ENCODE results near the gene CLEC16A.

CLEC16A gene

DNA sequence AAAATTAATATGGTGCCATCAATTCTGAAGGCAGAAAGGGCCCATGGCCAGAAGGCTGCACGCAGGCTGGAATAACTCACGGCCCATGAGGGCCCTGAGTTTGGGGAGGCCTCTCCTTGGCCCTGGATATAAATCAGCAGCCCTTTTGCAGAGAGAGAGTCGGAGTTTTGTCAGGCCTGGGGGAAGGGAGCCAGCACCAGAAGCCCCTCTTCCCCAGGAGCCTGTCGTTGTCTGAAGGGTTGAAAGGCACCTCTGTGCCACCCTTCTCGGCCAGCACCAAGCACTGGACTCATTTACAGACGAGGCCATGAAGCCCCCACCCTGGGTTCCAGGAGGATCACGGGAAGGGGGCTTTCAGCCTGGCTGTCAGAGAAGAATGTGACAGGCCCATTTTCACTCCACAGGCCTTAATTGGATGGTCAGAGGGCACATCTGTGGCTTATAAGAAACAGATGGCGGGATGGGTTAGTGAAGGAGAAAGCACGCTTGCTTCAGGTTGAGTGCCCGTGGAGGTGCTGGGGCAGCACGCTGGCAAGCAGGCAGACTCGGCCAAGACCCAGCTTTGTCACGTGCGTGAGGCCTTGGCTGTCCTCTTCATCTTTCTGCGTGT lies 140.6 kb downstream of the CLEC16A start:
- peak; percentile 25 for DNase-seq (ENCODE audit: low spot score)

DNA sequence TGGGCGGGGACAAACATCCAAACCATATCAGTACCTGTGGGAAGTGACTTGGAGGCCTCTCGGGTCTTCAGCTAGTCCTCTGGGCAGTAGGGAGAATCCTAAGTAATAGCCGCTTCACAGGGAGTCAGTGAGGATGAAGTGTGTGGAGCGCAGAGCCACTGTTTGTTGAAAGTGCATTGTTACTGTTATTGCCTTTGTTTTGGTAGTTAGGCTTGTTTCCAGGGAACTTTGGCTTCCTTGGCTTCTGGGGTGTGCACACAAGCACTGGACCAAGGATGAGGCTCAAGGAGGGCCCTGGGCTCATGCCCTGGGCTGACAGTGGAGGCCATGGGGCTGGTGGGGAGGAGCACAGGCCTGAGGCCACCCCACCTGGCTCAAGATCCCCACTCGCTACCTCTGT lies 141.6 kb downstream of the CLEC16A start:
- DNase-seq (ENCODE audit: low spot score) = no peak

DNA sequence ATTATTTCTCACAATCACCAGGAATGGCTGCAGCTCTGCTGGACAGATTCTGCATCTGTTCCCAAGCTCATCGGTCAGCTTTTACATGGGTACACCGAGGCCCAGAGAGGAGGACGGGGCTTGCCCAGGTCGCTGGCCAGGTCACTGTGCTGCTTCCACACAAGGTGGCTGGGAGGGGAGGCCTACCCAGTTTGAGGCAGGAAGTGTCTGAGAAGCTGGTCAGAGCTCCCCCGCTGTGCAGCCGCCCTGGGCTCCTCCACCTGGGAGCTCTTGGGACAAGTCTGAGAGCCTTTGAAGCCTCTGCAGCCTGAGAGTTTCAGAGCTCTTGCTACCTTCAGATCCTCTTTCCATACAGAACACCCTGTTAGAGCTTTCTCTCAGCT lies 143.3 kb downstream of the CLEC16A start:
- DNase-seq (ENCODE audit: low spot score) = no peak

DNA sequence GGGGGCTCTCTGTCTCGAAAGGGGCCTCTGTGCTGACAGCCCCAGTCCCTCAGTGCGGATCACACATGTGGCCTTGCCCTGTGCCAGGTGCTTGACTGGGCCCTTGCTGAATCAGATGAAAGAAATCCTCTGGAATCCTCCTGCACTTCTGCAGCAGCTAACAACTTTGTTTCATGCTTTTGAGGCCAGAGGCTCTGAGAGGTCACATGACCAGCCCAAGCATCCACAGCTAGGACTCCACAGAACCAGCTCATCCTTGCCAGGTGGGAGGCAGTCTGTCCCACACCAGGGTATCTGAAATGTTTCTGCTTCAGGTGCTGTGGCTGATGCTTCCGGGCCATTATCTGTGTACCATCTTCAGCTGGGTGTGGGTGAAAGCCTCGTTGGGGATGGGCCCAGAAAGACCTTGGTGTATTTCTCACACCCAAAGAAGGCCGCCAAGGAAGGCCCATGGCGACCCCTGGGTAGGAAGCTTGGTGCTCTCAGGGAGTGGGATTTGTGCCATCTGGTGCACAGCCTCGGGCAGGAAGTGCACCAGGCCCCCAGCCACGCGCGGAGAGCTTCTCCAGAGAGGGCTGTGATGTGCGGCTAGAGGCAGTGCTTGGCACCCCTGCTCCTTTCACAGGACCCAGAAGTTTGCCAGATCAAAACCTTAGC lies 143.8 kb downstream of the CLEC16A start:
- no peak for DNase-seq (ENCODE audit: low spot score)

DNA sequence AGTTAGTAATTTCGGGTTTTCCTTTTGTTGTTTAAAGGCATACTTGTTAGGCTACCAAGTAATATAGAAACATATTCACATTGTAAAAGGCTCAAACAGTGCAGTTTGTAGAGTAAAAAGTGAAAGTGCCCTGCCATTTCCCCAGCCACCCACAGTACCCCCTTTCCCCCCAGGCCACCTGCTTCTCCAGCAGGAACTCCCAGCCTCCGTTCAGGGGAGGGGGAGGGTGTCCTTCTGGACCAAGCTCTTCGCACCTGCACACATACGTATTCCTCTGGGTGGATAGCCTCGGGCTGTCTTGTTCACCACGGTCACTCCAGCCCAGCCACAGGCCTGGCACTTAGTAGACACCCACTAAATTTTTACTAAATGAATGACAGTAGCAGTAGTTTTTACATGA lies 144.5 kb downstream of the CLEC16A start:
- DNase-seq (ENCODE audit: low spot score) = no peak

DNA sequence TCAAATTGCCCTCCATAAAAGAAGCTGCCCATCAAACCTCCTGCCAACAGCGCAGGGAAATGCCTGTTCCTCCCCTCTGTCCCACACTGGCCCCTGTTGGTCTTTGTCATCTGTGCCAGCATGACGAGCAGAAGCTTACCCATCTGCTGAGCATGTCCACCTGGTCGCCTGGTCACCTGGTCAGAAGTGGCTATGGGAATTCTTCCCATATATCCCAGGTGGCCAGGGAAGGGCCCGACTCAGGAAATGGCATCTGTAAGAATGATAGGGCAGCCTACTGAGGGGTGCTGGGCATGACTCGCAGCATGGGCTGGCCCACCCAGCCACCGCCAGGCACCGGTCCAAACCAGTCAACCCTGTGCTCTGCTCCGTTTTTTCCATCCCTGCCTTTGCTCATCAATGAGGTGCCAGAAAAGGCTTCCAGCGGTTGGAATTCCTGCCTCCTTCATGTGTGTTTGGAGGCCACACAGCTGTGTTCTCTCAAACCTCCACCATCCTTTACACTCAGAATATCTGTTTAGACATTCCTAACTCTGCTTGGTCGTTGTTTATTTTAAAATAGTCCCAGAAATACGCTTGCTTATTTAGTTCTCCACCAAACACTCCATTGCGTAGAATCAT lies 145.2 kb downstream of the CLEC16A start:
- DNase-seq (ENCODE audit: low spot score) = peak; percentile 86

DNA sequence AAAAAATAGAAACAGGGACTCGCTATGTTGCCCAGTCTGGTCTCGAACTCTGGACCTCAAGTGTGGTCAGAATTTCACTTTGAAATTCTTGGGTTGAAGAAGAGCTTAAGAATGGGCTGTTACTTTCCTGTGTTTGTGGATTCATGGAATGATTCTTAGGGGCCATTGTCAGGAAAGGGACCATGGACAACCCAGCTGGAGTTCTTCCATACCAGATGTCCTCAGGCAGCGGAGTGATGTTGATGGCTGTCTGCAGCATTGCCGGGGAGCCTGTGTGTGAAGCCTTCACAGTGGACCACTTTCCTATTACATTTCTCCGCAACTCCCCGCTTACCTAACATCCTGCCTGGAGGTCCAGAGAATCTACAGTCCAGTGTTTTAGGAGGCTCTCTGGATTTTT lies 145.9 kb downstream of the CLEC16A start:
- no peak for DNase-seq (ENCODE audit: low spot score)

DNA sequence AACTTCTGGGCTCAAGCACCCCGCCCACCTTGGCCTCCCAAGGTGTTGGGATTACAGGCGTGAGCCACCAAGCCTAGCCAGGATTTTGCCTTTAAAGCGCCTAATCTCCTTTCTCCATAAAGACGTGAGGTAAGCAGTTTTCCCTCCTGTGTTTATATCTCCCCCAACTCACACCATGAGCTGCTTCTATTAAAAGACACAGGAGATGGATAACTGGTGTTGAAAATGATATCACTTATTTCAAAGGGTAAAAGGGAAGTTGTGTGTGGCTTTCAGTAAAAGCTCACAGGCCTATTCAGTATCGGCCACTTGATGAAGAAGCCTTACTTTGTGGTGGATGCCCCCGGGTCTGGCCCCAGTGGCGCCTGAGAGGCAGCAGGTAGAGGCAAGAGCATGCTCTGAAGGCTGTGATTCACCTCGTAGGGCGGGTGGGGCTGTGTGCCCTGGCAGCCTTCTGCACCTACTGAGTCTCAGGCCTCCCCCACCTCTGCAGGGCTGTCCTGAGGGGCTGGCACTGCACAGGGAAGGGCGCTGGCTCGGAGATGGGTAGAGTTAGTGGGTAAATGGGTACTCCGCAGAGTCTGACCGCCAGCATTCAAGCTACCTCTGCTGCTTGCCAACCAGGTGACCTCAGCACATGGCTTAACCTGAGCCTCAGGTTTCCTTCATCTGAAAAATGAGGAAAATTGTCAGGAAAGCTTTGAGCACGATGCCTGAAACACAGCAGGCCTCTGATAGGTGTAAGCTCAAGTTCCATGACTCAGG lies 146.8 kb downstream of the CLEC16A start:
- DNase-seq (ENCODE audit: low spot score) = no peak

DNA sequence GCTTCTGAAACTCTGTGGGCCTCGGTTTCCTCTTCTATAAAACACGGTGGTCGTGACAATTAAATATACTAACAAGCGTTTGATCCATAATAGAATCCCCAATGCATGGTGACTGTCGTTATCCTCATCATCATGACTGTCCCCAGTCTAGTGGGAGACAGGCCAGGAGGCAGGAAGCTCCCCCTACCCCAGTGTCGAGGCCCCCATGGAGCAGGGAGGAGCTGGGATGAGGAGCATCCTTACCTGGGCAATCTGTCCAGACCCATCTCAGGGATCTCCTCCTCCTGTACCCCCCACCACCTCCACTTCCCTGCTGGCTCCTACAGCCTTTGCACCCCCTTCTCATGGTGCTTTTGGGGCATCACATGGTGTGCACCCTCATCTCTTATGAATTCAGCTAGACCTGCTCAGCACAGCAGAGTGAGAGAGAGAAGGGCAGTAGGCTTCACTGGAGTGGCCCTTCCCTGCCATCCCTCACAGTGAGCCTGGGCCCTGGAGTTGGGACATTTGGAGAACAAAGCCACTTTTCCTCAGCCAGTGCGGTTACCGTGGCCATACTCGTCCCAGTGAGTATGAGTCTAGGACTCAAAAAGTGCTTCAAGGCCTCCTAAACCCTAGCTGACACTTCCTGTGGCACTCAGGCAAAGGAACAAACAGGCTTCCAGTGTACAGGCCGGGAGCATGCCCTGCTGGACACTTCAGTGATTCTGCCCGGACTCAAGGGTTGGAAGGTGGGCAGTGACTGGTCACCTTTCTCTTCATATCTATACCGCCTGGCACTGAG lies 148.6 kb downstream of the CLEC16A start:
- DNase-seq (ENCODE audit: low spot score) = no peak

DNA sequence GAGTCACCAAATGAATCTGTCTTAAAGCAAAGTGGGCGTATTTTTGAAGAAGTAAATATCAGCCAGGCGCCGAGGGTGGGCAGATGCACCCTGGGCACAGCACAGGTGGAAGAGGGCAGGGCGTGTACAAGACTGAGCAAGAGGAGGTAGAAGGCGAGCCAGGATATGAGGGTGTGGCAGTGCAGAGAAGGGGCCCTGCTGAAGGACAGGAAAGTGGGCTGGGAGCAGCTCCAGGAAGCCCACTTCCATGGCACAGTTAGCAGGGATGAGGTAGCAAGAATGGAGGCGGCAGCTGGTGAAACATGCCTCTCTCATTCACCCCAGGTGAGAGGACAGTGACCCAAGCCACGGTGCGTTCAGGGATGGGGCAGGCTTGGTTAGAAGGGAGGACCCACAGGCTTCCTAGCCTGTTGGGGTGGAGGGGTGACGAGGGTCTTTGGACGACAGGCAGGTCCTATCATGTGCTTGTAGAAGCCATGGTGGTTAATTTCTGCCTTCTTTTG lies 149.3 kb downstream of the CLEC16A start:
- no peak for DNase-seq (ENCODE audit: low spot score)

DNA sequence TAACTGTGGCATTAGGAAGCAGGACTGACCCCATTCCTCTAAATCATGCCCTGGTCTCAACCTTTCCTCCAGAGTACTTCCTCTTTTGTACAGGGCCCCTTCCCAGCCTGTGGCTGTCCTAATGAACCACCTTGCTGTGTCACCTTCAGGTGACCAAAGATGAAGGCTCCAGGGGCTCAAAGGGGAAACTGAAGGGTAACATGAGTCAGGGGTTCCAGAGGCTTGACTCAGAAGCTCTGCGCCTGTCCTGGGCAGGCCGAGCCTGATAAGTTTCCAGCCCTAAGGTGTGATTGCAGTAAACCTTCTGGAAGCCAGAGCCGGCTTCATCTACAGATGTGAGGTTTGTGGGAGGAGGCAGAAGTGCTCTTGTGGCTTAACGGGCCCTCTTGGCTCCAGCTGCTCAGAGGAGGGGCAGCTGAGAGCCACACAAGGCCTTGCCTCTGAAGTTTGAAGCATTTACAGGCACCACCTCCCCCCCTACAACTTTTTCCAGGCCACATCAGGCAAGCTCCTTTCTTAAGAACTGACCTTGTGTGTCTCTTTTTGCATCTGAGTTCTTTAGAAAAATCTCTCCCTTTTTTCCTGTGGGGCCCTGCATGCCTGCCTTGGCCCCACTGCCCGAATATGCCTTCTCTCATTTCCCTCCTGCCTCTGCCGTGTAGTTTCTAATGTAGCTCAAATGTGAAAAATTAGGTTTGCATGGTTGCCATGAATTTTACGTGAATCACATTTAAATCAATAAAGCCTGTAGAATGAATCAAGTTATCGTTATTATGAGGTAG lies 149.9 kb downstream of the CLEC16A start:
- peak; percentile 29 for DNase-seq (ENCODE audit: low spot score)

DNA sequence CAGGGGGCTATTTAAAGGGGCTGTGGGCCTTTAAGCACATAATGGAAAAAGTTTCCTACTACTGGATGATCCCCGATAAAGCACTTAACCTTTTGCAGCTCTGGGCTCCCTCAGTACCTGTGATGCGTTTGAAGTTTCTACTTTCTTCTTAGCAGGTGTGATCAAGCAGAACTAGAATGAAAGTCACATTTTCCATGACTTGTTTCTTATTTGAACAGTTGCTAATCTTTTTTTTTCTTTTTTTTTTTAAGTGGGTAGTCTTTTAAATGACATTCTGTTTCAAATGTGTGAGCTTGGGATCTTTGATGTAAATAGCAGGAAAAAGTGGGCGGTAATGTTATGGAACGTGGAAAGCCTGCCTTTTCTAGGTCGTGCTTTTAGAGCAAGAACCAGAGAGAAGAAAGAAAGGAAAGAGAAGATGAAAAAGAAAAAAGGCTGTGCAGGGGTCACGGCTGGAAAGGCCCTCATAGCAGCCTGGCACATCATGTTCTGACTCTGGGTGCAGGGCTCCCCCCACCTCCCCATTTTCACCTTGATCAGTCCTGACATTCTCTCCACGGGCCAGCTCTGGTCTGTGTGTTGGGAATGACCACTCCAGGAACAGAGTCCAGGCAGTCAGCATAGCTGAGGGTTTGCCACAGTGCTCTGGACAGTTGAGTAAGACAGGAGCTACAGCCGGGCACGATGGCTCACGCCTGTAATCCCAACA lies 150.6 kb downstream of the CLEC16A start:
- DNase-seq (ENCODE audit: low spot score) = no peak

DNA sequence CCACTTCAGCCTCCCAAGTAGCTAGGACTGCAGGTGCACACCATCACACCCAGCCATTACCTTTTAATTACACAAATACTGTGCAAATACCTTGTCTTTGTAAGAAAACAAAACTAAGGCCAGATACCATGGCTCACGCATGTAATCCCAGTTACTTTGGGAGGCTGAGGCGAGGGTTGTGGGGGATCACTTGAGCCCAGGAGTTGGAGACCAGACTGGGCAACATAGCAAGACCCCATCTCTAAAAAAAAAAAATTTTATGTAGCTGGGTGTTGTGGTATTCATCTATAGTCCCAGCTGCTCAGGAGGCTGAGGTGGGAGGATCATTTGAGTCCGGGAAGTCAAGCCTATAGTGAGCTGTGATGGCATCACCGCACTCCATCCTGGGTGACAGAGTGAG lies 151.6 kb downstream of the CLEC16A start:
- no peak for DNase-seq (ENCODE audit: low spot score)

DNA sequence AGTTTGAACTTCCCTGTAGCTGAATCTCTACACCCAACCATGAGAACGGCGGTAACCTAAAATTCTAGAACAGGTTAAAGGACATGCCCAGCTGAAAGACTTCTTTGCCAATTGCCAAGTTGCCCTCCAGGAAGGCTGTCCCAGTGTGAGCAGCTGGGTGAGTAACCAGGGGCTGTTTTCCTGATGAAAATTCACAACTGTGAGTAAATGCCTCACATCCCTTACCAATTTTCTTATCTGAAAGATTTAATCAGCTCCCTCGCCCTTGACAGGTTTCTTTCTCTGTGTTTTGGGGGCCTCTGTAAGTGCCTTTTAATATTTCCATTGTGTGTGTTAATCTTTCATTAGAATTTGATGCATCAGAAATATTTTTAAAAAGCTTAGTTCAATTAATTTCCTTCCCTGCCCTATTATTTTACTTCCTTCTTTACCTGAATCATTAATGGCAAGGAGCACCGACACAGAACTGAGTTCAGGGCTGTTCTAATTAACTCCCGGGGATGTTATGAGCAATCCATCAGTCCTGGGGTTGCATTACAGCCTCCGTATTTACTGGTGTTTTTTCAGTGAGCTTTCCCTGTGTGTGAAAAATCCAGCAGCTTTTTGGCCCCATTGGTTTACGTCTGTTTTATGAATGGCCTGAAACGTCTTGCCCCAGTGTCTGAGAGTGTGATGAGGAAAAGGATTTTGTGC lies 152.9 kb downstream of the CLEC16A start:
- no peak for DNase-seq (ENCODE audit: low spot score)

DNA sequence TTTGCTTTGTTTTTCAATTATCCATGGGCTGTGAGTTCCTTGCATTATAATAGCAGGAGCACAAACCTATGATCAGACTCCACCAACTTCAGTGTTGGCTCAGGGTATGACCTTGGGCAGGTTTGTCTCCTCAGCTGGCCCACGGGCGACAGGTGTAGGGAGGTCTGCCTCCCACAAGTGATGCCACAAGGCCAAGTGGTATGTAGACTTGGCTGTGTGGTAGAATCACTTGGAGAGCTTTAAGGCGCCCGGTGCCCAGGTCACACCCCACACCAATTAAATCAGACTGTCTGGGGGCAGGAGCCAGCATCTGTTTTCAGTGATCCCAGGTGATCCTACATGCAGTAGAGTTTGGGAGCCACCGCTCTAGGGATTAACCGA lies 153.4 kb downstream of the CLEC16A start:
- no peak for DNase-seq (ENCODE audit: low spot score)

DNA sequence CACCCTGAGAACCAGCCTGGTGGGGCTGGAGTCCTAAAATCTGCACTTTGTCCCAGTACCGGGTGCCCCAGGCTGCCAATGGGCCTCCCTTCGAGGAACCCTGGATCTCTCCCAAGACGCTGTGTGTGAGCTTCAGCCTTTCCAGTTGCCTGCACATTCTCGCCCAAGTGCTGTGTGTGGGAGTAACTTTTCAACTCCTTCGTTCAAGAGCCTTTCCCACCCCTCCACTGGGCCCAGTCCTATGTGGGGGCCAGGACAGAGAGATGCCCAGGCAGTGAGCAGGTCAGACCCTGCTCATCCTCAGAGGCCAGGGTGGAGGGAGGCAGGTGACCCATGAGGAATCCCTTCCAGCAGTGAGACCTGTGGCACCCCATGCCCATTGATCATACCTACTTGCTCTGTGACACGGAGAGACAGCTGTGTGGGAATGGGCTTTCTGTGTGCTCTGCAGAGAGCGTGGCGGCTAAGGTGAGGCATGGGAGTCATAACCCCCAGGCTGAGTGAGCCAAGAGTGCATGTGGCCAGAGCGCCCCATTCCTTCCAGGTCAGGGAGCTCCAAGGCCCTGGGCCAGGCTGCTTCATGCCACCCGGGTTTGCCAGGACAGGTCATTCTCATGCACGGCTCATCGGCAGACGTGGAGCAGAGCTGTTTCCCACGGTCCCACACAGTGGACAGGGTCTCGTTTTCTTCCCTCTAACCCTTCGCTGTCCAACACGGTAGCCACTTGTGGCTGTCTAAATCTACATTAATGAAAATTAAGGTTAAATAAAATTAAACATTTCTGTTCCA lies 154.4 kb downstream of the CLEC16A start:
- DNase-seq (ENCODE audit: low spot score) = no peak

DNA sequence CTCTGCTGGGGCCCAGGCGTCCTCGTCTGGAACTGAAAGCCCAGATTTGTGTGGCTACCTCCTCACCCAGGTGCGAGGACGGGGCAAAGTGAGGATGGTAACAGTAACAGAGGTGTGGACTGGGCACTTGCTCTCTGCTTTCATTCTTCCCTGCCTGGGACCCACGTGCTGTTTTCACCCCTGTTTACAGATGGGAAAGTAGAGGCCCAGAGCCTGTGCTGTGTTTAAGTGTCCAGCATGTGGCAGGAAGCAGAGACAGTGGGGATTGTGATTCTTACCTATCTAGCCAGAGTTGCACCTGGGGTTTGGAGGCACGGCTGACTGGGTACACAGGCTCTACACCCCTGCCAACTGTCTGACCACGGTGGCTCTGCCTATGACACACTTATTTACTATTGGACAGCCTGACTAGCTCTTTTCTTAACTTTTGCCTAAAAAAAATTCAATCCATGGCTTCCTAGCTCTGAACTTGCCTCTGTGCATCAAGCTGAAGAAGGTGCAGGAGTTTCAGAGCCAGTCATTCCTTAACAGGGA lies 155.4 kb downstream of the CLEC16A start:
- no peak for DNase-seq (ENCODE audit: low spot score)

DNA sequence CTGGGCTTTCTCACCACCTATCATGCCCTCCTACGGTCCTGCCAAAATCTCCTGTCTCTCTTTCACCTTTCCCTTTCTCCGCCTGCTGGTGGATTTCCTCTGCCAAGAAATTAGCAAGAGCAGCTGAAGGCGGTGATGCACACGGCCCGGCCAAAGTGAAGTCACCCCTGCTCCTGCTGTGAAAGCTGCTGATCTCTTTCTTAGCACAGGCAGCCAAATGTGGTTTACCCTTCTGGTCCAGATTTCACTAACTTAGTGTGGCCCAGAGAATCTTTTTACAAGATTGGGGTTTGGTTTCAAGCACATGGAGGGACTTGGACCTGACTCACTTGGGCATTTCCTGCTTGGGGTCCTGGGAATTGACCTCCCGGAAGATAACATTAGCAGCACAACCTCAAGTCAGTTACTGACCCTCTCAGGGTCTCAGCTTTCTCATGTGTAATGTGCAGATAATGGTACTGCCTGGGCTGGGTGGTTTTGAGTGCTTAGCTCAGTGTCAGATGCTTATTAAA lies 155.9 kb downstream of the CLEC16A start:
- DNase-seq (ENCODE audit: low spot score) = peak; percentile 74

DNA sequence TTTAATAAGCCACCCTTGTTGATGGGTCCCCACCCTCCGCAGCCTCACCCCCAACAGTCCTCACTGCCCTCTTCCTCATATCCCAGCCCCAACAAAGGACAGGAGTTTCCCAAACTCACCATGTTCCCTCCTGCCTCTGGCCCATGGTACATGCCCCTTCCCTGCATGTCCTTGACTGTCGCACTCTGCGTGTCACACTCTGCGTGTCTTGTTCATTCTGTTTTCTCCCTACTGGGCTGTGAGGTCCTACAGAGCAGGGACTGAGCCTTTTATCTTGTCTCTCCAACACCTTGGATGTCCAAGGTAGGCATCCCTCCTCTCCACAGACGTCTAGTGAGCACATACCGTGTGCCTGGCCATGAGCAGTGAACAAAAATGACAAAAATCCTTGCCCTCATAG lies 156.9 kb downstream of the CLEC16A start:
- DNase-seq (ENCODE audit: low spot score) = no peak
